ENCODE data around the gene MPZL1. TPM values are rescaled to one million over a fixed set of nuclear protein-coding genes. Genes with fewer than 3 reads are reported as not detected.

Gene MPZL1
- total RNA-seq, 2 donors from 2014 or later = 112 to 144 TPM

DNA sequence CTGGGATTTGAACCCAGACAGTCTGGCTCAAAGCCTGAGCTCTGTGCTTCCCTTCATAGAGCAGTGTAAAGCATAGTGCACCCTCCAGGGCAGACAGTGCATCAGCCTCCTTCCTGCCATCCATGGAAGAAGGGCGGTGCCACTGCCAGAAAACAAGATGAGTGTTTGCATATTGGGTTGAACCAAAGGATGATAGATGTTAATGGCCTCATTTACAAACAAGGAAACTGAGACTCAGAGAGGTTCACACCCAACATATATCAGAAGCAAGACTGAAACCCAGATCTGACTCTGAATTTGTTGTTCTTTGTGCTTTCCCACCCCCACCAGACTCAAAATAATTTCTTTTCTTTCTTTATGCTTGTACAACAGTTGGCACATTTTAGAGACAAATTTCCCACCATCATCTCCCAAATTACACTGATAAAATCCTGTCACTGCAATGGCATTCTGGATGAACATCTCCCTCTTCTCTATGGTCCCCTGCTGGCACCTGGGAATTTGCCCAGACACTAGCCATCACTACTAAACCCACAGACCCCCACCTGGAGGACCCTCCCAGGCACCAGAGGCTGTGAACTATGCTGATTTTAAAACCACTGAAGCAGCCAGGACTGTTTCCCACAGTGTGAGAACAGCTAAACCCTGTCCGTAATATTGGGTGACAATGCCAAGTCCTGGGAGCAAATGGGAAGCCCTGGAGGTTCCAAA lies 45.4 kb upstream of the MPZL1 start:
- no peak overlapping the region for H3K4me3 ChIP-seq
- DNase-seq = peak; percentile 39
- H3K9ac ChIP-seq (ENCODE audit: low read depth in 2 of 2, low read length in 2 of 2) = no peak overlapping the region
- no peaks in the 10 kb centered on the region for H3K36me3 ChIP-seq
- H3K27me3 ChIP-seq = no peaks in the 10 kb centered on the region
- intact Hi-C loops (cut with DNase I) = no loop called here
- TF ChIP-seq, protein P1, sequence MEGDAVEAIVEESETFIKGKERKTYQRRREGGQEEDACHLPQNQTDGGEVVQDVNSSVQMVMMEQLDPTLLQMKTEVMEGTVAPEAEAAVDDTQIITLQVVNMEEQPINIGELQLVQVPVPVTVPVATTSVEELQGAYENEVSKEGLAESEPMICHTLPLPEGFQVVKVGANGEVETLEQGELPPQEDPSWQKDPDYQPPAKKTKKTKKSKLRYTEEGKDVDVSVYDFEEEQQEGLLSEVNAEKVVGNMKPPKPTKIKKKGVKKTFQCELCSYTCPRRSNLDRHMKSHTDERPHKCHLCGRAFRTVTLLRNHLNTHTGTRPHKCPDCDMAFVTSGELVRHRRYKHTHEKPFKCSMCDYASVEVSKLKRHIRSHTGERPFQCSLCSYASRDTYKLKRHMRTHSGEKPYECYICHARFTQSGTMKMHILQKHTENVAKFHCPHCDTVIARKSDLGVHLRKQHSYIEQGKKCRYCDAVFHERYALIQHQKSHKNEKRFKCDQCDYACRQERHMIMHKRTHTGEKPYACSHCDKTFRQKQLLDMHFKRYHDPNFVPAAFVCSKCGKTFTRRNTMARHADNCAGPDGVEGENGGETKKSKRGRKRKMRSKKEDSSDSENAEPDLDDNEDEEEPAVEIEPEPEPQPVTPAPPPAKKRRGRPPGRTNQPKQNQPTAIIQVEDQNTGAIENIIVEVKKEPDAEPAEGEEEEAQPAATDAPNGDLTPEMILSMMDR (IDR thresholded peaks at IDR 0.05) = no peak
- H3K27ac ChIP-seq = no peak overlapping the region
- no peaks in the 10 kb centered on the region for H3K9me3 ChIP-seq
- H3K4me1 ChIP-seq = no peaks in the 10 kb centered on the region

DNA sequence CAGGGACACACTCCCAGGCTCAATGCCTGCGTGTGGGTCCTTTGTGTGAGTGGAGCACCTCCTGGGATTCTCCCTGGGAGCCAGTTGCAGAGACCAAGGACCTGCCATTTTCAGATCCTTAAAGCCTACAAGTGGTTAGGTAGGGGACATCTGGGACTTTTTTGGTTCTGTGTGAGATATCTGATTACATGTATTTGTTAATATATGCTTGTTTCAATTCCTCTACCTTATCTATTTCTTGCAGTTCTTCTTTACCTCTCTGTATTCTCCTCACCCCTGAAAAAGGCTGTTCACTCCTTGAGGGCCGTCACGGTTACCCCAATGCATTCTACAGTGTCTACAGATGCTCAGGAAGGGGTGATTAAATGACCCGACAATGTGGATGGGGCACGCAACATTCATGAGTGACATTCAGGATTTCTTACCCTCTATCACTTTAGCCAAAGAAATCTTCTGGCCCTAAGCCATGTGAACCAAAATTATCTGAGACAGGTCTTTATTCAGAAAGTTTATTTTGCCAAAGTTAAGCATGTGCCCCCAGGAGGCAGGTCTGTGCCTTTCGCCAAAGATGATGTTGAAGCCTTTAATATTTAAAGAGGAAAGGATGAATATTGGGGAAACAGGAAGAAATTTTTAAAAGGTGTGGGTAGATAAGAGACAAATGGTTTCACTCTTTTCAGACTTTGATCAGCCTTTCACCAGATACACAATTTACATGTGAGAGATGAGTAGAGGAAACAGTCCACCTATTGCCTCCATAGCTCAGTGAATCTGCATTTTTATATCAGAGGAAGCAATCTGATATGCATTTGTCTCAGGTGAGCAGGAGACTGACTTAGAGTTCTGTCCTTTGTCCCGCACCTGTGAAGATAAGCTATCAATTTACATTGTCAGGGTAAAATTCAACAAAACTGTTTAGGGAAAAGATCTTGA lies 44.6 kb upstream of the MPZL1 start:
- no peak for DNase-seq
- no peaks in the 10 kb centered on the region for H3K9me3 ChIP-seq
- no peak overlapping the region for H3K27ac ChIP-seq
- no peak overlapping the region for H3K4me3 ChIP-seq
- H3K27me3 ChIP-seq = no peaks in the 10 kb centered on the region
- H3K4me1 ChIP-seq = no peaks in the 10 kb centered on the region
- no peaks in the 10 kb centered on the region for H3K36me3 ChIP-seq
- H3K9ac ChIP-seq (ENCODE audit: low read depth in 2 of 2, low read length in 2 of 2) = no peak overlapping the region
- intact Hi-C loops (cut with DNase I) = no loop called here
- TF ChIP-seq, protein P1 (IDR thresholded peaks at IDR 0.05) = no peak

DNA sequence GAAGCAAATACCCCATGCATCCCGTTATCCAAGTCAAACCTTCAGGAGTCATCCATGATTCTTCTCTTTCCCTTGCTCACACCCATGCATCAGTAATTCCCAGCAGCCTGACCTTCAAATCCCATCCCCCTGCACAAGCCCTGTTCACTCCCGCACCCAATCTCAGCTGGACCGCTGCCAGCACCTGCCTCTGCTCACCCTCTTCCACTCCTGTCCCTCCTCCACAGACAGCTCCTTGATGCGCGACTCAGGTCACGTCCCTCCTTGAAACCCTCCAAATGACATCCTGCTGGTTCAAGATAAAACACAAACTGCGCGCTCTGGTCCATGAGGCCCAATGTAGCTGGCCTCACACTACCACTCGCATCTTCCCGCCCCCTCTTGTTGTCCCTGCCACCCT lies 43.4 kb upstream of the MPZL1 start:
- intact Hi-C loops (cut with DNase I) = no loop called here
- Histone ChIP-seq H3K9me3 (no peaks in the 10 kb centered on the region), H3K4me1 (no peaks in the 10 kb centered on the region), H3K9ac (ENCODE audit: low read depth in 2 of 2, low read length in 2 of 2) (no peak overlapping the region), H3K4me3 (no peak overlapping the region), H3K36me3 (no peaks in the 10 kb centered on the region), H3K27me3 (no peaks in the 10 kb centered on the region), H3K27ac (no peak overlapping the region)
- no peak for DNase-seq
- TF ChIP-seq, protein P1 (IDR thresholded peaks at IDR 0.05) = no peak

- H3K4me1 ChIP-seq = no peaks in the 10 kb centered on the region
- DNase-seq = no peak
- no peaks in the 10 kb centered on the region for H3K9me3 ChIP-seq
- no peaks in the 10 kb centered on the region for H3K36me3 ChIP-seq
- no peak overlapping the region for H3K27ac ChIP-seq
- intact Hi-C loops (cut with DNase I) = no loop called here
- no peak overlapping the region for H3K9ac ChIP-seq (ENCODE audit: low read depth in 2 of 2, low read length in 2 of 2)
- no peak overlapping the region for H3K4me3 ChIP-seq
- no peaks in the 10 kb centered on the region for H3K27me3 ChIP-seq
- TF ChIP-seq, protein P1 (IDR thresholded peaks at IDR 0.05) = no peak
Observed at GRCh38 chr1:167678838-167679237, 42.9 kb upstream of the MPZL1 start.

- H3K36me3 ChIP-seq = no peaks in the 10 kb centered on the region
- TF ChIP-seq, protein P1 (IDR thresholded peaks at IDR 0.05) = no peak
- no peaks in the 10 kb centered on the region for H3K27me3 ChIP-seq
- no peaks in the 10 kb centered on the region for H3K9me3 ChIP-seq
- no peak overlapping the region for H3K4me3 ChIP-seq
- DNase-seq = no peak
- H3K4me1 ChIP-seq = no peaks in the 10 kb centered on the region
- H3K27ac ChIP-seq = no peak overlapping the region
- no peak overlapping the region for H3K9ac ChIP-seq (ENCODE audit: low read depth in 2 of 2, low read length in 2 of 2)
- intact Hi-C loops (cut with DNase I) = loop anchor here (5.0 kb wide), 1 partner anchor 77 kb away; no protein-coding TSS in a partner anchor
Observed at GRCh38 chr1:167679714-167680113, 42.1 kb upstream of the MPZL1 start.
